ENCODE measurements around the gene EXPH5. TPM values are rescaled to one million over a fixed set of nuclear protein-coding genes. Genes with fewer than 3 reads are reported as not detected.
"Not testable (repeated sequence)": the region's sequence is repeated elsewhere in the genome, so short reads cannot be mapped to it uniquely, and the experiment has no call there.

The EXPH5 gene
- total and polyA plus RNA-seq, 2 donors, result 0.33 to 5.1 TPM

DNA sequence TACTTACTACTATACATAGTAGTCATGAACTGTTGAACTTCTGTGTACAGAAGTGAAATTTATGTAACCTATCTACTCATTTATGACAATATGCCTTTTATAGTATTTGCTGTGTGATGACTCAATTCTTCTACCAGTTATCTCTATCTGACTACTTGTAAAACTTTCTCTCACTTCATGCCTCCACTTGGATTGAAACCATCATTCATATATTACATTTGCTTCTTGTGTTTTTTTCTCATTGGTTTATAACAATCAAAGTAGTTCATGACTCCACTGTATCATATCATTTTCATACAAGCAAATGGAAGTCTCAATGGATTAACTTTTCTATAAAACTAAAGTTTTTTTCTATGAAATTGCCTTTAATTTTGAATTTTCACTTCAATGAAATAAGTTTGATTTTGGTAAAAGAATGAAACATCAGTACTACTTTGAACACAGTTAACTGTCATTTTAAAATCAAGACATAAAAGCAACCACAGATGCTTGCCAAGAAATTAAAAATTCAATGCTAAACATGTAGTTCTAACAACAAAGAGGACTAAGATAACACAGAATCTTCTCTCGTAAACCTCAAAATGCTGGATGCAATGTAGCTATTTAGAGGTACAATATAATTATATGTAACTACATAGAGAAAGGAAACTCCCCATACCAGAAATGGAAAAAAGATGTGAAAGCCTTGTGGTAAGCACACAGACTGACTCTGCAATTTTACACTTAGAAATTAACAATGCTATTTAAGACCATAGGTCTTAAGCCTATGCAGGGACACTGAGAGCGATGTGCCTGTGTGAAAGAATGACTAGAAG lies 27.6 kb upstream of the EXPH5 start:
- WGBS, result 57% methylated on average over 2 of the region's 2 CpGs

DNA sequence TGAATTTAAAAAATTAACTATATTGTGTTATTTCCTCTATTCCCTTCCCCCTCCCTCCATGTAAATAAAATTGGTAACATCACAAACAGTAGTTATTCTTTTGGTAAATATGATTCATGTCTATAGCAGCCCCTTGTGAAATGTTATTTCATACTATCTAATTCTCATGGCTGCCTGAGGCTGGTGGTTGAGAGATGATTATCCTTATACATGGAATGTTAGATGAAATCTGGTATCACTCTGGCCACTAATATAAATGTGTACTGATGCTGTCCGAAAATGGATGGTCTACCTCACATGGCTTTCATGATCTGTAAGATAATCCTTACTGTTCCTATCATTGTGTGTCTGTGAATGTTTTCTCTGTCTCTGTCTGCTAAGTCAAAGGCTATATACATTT lies 25.0 kb upstream of the EXPH5 start:
- Histone ChIP-seq H3K4me1 (ENCODE audit: insufficient read depth) (no peaks in the 10 kb centered on the region), H3K27ac (ENCODE audit: low read depth) (no peak overlapping the region), H3K4me3 (ENCODE audit: low read depth, low read length) (no peak overlapping the region), H3K36me3 (ENCODE audit: insufficient read depth) (no peaks in the 10 kb centered on the region)
- 49% methylated on average over 1 of the region's 1 CpG for WGBS
- no peak for DNase-seq (ENCODE audit: extremely low spot score)

More for the DNA sequence above, 27.6 kb upstream of the EXPH5 start:
- Histone ChIP-seq H3K4me1 (ENCODE audit: insufficient read depth) (no peaks in the 10 kb centered on the region), H3K27ac (ENCODE audit: low read depth) (no peak overlapping the region), H3K36me3 (ENCODE audit: insufficient read depth) (no peaks in the 10 kb centered on the region), H3K4me3 (ENCODE audit: low read depth, low read length) (no peak overlapping the region)
- DNase-seq (ENCODE audit: extremely low spot score), result no peak

DNA sequence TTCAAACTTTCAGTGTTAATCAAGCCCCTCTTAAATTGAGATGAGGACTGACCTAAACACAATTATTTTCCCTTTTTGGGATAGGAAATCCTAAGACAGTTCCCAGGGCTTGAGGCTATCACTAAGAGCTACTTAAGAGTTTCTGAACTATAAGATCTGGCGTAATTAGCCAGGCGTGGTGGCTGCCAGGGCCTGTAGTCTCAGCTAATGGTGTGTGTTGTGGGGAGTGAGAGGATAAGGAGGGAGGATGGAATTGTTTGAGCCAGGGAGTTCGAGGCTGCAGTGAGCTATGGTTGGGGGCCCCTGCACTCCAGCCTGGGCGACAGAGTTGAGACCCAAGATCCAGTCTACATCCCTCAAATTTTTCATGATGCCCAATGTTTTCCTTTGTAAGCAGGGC lies 23.5 kb upstream of the EXPH5 start:
- Histone ChIP-seq H3K36me3 (ENCODE audit: insufficient read depth) (no peaks in the 10 kb centered on the region), H3K4me3 (ENCODE audit: low read depth, low read length) (no peak overlapping the region), H3K27ac (ENCODE audit: low read depth) (no peak overlapping the region), H3K4me1 (ENCODE audit: insufficient read depth) (no peaks in the 10 kb centered on the region)
- DNase-seq (ENCODE audit: extremely low spot score), result no peak
- 75% methylated on average over 4 of the region's 4 CpGs for whole genome bisulfite sequencing

DNA sequence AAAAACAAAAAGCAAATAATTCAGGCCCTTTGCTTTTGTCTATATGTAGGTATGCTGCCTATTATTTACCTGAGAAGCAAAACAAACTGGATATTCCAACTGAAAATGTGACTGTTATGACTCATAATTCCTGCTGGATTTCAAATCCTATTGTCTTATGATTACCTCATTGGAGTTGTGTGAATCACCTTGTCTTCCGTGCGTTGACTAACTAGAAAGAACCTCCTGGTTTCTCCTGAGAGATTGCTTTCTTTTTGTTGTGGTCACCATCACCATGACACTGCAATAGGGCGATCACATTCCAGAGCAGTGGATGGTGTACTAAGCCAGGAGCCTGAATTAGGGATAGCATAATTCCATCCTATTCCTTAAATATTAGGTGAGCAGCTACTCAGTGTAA lies 23.0 kb upstream of the EXPH5 start:
- 84% methylated on average over 3 of the region's 3 CpGs for WGBS
- Histone ChIP-seq H3K27ac (ENCODE audit: low read depth) (no peak overlapping the region), H3K36me3 (ENCODE audit: insufficient read depth) (no peaks in the 10 kb centered on the region), H3K4me3 (ENCODE audit: low read depth, low read length) (no peak overlapping the region), H3K4me1 (ENCODE audit: insufficient read depth) (no peaks in the 10 kb centered on the region)
- no peak for DNase-seq (ENCODE audit: extremely low spot score)

DNA sequence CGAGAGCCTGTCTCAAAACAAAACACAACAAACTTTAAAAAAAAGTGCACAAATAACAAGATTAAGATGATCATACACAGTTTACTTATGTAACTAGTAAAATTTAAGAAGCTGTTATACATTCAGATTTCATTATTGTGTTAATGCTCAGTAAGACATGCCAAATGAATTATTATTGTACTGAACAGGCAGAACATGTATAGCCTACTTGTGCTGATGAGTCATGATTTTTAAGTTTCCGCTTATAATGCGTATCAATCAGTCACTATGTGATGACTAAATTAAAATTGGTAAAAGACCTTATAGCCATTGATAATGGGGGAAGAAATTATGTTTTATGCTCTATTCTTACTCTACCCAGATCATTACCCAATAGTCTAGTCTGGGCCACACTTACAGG lies 20.5 kb upstream of the EXPH5 start:
- H3K36me3 ChIP-seq (ENCODE audit: insufficient read depth), result no peaks in the 10 kb centered on the region
- DNase-seq (ENCODE audit: extremely low spot score), result no peak
- no peaks in the 10 kb centered on the region for H3K4me1 ChIP-seq (ENCODE audit: insufficient read depth)
- H3K27ac ChIP-seq (ENCODE audit: low read depth), result no peak overlapping the region
- no peak overlapping the region for H3K4me3 ChIP-seq (ENCODE audit: low read depth, low read length)
- 87% methylated on average over 3 of the region's 3 CpGs for WGBS

DNA sequence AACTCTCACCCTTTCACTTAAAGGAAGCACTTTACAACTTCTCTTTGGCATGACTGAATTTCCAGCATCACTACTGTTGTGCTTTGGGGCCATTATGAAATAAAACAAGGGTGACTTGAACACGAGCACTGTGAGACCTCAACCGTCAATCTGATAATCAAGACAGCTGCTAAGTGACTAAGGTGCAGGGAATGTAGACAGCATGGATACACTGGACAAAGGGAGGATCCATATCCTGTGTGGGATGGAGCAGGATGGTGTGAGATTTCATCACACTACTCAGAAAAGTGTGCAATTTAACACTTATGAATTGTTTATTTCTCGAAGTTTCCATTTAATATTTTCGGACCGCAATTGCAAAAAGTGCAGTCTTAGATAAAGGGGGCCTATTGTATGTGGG lies 16.1 kb upstream of the EXPH5 start:
- no peak overlapping the region for H3K27ac ChIP-seq (ENCODE audit: low read depth)
- H3K36me3 ChIP-seq (ENCODE audit: insufficient read depth), result no peaks in the 10 kb centered on the region
- no peaks in the 10 kb centered on the region for H3K4me1 ChIP-seq (ENCODE audit: insufficient read depth)
- no peak for DNase-seq (ENCODE audit: extremely low spot score)
- 71% methylated on average over 5 of the region's 5 CpGs for WGBS
- no peak overlapping the region for H3K4me3 ChIP-seq (ENCODE audit: low read depth, low read length)

DNA sequence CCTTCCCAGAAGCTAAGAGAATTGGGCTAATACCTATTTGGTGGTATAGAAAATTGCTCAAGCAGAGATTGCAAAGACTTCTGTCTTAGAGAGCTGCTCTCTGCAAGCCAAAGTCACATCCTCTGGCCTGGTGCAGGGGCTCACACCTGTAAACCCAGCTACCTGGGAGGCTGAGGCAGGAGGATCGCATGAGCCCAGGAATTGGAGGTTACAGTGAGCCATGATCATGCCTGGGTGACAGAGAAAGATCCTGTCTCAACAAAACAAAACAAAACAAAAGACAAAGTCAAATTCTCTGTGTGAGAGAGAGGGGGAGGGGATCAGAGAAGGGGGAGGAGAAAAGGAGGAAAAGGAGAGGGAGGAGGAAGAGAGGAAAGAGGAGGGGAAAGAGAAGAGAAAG lies 15.0 kb upstream of the EXPH5 start:
- H3K36me3 ChIP-seq (ENCODE audit: insufficient read depth), result no peaks in the 10 kb centered on the region
- no peaks in the 10 kb centered on the region for H3K4me1 ChIP-seq (ENCODE audit: insufficient read depth)
- 97% methylated on average over 1 of the region's 1 CpG for WGBS
- no peak overlapping the region for H3K27ac ChIP-seq (ENCODE audit: low read depth)
- no peak overlapping the region for H3K4me3 ChIP-seq (ENCODE audit: low read depth, low read length)
- no peak for DNase-seq (ENCODE audit: extremely low spot score)

DNA sequence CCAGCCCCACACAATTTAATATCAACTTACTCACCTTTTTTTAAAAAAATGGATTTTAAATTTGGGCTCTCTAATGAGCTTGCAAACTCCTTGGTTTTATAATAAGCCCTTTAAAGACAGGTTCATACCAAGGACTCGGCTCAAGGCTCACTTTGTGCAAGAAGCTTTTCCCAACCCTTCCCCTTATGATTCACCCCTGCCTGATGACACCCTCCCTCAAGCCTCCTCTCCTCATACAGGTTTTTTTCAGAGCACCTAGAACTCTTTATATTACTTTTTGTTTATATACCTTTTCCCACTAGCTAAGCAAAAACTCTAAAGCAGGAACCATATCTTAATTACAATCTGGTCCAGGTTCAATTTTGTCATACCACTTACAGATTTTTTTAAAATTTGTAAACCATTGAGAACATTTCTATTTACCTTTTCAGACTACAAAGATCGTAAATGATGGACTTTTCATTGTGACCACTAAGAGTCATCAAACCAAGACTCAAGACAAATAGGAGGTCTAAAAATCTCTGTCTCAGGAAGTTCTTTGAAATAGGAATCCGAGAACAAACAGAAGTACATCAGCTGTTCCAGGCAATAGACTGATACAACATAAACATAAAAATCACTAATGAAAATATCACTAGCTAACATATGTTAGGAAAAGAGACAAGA lies 13.1 kb upstream of the EXPH5 start:
- H3K27ac ChIP-seq (ENCODE audit: low read depth), result no peak overlapping the region
- H3K36me3 ChIP-seq (ENCODE audit: insufficient read depth), result no peaks in the 10 kb centered on the region
- no peak for DNase-seq (ENCODE audit: extremely low spot score)
- H3K4me3 ChIP-seq (ENCODE audit: low read depth, low read length), result no peak overlapping the region
- no peaks in the 10 kb centered on the region for H3K4me1 ChIP-seq (ENCODE audit: insufficient read depth)
- WGBS, result 68% methylated on average over 3 of the region's 3 CpGs

DNA sequence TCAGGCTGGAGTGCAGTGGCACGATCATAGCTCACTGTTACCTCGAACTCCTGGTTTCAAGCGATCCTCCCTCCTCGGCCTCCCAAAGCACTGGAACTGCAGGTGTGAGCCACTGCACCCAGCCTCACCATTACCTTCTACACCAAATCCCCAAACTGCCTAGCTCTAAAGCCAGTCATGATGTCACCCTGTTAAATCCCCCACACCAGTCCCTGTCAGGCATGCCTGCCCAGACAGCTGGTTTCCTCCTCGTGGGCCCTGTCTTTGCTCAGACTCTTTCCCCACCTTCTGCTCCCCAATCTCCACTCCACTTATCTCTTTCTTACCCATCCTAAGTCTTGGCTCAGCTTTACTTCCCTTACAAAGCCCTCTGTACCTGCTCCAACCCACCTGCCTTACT lies 12.5 kb upstream of the EXPH5 start:
- 67% methylated on average over 5 of the region's 5 CpGs for WGBS
- Histone ChIP-seq H3K4me1 (ENCODE audit: insufficient read depth) (no peaks in the 10 kb centered on the region), H3K27ac (ENCODE audit: low read depth) (no peak overlapping the region), H3K4me3 (ENCODE audit: low read depth, low read length) (no peak overlapping the region), H3K36me3 (ENCODE audit: insufficient read depth) (no peaks in the 10 kb centered on the region)
- no peak for DNase-seq (ENCODE audit: extremely low spot score)

DNA sequence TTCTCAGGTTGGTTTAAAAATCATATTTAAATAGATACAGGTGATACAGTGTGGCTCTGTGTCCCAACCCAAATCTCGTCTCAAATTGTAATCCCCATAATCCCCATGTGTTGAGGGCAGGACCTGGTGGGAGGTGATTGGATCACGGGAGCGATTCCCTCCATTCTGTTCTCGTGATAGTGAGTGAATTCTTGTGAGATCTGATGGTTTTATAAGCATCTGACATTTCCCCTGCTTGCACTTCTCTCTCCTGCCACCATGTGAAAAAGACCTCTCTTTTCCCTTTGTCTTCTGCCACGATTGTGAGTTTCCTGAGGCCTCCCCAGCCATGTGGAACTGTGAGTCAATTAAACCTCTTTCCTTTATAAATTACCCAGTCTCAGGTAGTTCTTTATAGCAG lies 9.2 kb upstream of the EXPH5 start:
- not testable (repeated sequence) for H3K4me1 ChIP-seq (ENCODE audit: insufficient read depth); DNase-seq (ENCODE audit: extremely low spot score); H3K36me3 ChIP-seq (ENCODE audit: insufficient read depth); H3K4me3 ChIP-seq (ENCODE audit: low read depth, low read length); H3K27ac ChIP-seq (ENCODE audit: low read depth)
- WGBS, result 34% methylated on average over 5 of the region's 5 CpGs

DNA sequence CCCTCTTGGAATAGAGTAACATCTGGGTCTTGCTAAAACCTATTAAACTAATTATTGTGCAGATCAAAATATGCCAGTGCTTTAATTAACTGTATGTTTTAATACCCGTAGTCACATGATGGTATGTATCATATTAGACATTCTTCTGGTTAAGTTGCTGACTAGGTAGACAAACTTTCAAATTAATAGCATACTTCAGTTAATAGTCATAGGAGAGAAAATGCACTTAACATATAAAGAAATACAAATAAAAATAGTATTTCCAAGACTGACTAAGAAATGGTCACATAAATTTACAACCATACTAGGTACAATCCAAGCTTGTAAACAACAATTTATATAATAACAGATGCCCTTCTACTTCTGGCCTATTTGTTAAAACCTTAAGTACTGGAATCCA lies 7.6 kb upstream of the EXPH5 start:
- 87% methylated on average over 1 of the region's 1 CpG for WGBS
- DNase-seq (ENCODE audit: extremely low spot score), result no peak
- Histone ChIP-seq H3K27ac (ENCODE audit: low read depth) (no peak overlapping the region), H3K36me3 (ENCODE audit: insufficient read depth) (no peaks in the 10 kb centered on the region), H3K4me3 (ENCODE audit: low read depth, low read length) (no peak overlapping the region), H3K4me1 (ENCODE audit: insufficient read depth) (no peaks in the 10 kb centered on the region)

DNA sequence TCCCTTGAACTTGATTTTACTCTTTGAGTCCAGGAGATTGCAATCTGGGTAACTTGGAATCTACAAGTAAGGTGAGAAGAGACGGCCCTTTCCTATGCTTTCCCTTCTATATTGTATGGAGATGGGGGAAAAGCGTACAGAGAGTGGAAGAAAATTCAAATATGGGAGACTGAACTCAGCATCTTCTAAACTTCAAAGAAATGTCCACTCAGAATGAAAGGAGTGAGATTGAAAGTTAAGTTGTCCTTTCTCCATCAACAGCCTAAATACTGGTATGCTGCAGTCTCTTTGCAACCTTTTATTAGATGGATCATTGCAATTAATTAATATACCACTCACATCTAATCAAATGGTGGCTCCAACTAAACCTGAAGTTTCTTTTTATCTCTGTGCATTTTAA lies 6.4 kb upstream of the EXPH5 start:
- WGBS, result 90% methylated on average over 2 of the region's 2 CpGs
- DNase-seq (ENCODE audit: extremely low spot score), result no peak
- H3K4me3 ChIP-seq (ENCODE audit: low read depth, low read length), result no peak overlapping the region
- no peaks in the 10 kb centered on the region for H3K4me1 ChIP-seq (ENCODE audit: insufficient read depth)
- H3K36me3 ChIP-seq (ENCODE audit: insufficient read depth), result no peaks in the 10 kb centered on the region
- no peak overlapping the region for H3K27ac ChIP-seq (ENCODE audit: low read depth)

DNA sequence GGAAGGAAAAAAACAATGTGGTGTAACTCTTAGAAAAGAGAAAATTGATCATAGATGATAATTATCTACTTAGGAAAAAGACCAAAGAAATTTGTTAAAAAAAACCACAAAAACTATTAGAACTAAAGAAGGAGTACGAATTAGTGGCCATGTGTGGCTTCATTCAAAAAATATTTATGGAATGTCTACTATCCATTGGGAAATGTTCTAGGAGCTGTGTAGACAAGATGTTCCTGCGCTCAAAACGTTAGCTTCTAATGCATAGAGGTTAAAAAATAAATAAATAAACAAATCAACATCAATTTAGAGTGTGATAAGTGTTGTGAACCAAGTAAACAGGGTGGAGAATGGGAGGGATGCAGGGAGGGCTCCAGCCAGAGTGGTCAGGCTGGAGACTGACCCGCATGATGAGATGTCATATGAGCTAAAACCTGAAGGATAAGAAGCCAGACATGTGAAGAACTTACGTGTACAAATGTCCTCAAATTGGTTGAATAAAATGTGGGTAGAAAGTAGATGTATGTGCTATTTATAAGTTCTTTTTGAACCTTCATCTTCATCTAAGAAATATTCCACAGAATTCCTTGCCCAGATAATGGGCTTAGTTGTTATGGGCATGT lies 4.3 kb upstream of the EXPH5 start:
- no peak for DNase-seq (ENCODE audit: extremely low spot score)
- H3K36me3 ChIP-seq (ENCODE audit: insufficient read depth), result no peaks in the 10 kb centered on the region
- H3K4me1 ChIP-seq (ENCODE audit: insufficient read depth), result no peaks in the 10 kb centered on the region
- H3K27ac ChIP-seq (ENCODE audit: low read depth), result no peak overlapping the region
- WGBS, result 75% methylated on average over 5 of the region's 5 CpGs
- H3K4me3 ChIP-seq (ENCODE audit: low read depth, low read length), result no peak overlapping the region

DNA sequence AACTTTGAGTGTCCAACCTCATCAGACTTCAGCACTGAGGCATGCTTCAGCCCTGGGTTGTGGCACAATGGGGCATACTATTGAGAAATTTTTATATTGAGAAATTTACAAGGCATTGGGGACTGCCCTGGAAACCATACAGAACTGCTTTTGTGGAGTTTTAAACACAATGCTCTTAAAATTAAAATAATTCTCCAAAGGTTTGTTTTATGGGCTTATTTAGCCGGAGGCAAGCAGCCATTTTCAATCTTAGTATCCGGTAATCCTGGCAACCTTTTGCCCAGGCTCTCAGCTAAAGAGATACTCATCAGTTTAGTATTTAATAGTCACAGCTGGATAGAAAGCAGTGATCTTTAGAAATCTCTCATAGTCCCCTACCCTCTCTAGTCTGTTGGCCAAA lies 3.1 kb upstream of the EXPH5 start:
- Histone ChIP-seq H3K36me3 (ENCODE audit: insufficient read depth) (no peaks in the 10 kb centered on the region), H3K4me3 (ENCODE audit: low read depth, low read length) (no peak overlapping the region), H3K27ac (ENCODE audit: low read depth) (no peak overlapping the region), H3K4me1 (ENCODE audit: insufficient read depth) (no peaks in the 10 kb centered on the region)
- 36% methylated on average over 2 of the region's 2 CpGs for WGBS
- DNase-seq (ENCODE audit: extremely low spot score), result no peak

All from urinary bladder (tissue), 4 donors.